ENCODE measurements around the gene SNTB2. TPM values are rescaled to one million over a fixed set of nuclear protein-coding genes. Genes with fewer than 3 reads are reported as not detected.
A peak's percentile ranks its signal among the peaks of the same experiment; 100 is the strongest.

The SNTB2 gene
- total and polyA plus RNA-seq, 10 of the 15 experiments (the other 5 are each of a cell fraction or from before 2014, with no cell fraction given): 1.2 to 15.7 (median 5.0) TPM

DNA sequence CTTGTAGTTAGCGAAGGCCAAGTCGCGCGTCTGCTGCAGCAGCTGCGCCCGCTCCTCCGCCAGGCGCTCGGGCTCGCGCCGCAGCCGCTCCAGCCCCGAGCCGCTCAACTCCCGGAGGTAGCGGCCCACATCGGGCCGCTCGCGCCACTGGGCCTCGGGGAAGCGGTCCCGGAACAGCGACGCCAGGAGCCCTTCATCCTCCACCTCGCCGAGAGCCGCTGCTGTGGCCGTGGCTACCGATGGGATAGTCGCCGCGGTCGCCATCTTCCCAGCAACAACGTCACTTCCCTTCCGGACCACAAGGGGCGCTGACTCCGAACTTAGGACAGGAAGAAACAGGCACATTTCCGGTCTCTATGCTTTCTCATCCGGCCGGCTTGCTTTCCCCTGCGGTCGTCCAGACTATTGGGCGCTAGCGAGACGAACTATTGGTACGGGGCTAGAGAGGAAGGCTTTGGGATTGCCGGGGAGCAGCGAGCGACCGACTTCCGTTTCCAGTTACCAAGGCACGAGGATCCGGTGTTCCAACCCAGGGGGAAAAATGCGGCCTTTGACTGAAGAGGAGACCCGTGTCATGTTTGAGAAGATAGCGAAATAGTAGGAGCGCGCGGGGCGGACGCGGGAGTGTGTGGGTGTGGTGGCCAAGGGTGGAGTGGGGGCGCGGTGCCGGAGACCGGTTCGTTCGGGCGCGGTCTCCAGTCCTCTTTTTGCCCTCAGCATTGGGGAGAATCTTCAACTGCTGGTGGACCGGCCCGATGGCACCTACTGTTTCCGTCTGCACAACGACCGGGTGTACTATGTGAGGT, 152.5 kb downstream of the SNTB2 start, which contains the start of the genes COG8 and NIP7 (continued):
- peak; percentile 98 for TF ChIP-seq YY1 (IDR thresholded peaks at IDR 0.05; ENCODE audit: low read depth, low read length)
- TF ChIP-seq MTA2 (IDR thresholded peaks at IDR 0.05; ENCODE audit: low read depth): peak; percentile 32; the same call in 1 of the 2 replicates
- no peak for TF ChIP-seq SMAD1 (IDR thresholded peaks at IDR 0.05; ENCODE audit: low read depth, partially characterized antibody)
- TF ChIP-seq, protein P1, sequence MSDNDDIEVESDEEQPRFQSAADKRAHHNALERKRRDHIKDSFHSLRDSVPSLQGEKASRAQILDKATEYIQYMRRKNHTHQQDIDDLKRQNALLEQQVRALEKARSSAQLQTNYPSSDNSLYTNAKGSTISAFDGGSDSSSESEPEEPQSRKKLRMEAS (IDR thresholded peaks at IDR 0.05; ENCODE audit: low read depth, low read length): peak; percentile 83; the same call in 1 of the 2 replicates
- TF ChIP-seq MYC (IDR thresholded peaks at IDR 0.05; ENCODE audit: insufficient read depth, insufficient read length, insufficient replicate concordance, low read length, severe bottlenecking): peak; percentile 49
- peak; percentile 92 for TF ChIP-seq CREB1 (IDR thresholded peaks at IDR 0.05; ENCODE audit: low read depth)
- TF ChIP-seq ZNF24 (IDR thresholded peaks at IDR 0.05): 0 out of 2 replicates have a peak, but pooled peaks have one; percentile 43
- no peak for TF ChIP-seq TBL1XR1 (IDR thresholded peaks at IDR 0.05; ENCODE audit: low read depth, low read length)
- TF ChIP-seq SMAD5 (IDR thresholded peaks at IDR 0.05; ENCODE audit: low read depth): peak; percentile 87
- no peak for TF ChIP-seq BMI1 (IDR thresholded peaks at IDR 0.05; ENCODE audit: borderline replicate concordance)
- TF ChIP-seq NBN (IDR thresholded peaks at IDR 0.05): peak; percentile 90
- TF ChIP-seq IRF3 (IDR thresholded peaks at IDR 0.05): no peak; the same call in 1 of the 2 replicates
- TF ChIP-seq NR2C2 (IDR thresholded peaks at IDR 0.05; ENCODE audit: borderline replicate concordance, control insufficient read depth, insufficient read length, low read depth): no peak
- TF ChIP-seq, protein P2, sequence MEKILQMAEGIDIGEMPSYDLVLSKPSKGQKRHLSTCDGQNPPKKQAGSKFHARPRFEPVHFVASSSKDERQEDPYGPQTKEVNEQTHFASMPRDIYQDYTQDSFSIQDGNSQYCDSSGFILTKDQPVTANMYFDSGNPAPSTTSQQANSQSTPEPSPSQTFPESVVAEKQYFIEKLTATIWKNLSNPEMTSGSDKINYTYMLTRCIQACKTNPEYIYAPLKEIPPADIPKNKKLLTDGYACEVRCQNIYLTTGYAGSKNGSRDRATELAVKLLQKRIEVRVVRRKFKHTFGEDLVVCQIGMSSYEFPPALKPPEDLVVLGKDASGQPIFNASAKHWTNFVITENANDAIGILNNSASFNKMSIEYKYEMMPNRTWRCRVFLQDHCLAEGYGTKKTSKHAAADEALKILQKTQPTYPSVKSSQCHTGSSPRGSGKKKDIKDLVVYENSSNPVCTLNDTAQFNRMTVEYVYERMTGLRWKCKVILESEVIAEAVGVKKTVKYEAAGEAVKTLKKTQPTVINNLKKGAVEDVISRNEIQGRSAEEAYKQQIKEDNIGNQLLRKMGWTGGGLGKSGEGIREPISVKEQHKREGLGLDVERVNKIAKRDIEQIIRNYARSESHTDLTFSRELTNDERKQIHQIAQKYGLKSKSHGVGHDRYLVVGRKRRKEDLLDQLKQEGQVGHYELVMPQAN (conservative IDR thresholded peaks at IDR 0.05): peak; percentile 84
- TF ChIP-seq STAT1 (conservative IDR thresholded peaks at IDR 0.05): no peak; the same call in 1 of the 2 replicates
- TF ChIP-seq CHD1 (IDR thresholded peaks at IDR 0.05; ENCODE audit: low read depth, low read length): no peak
- TF ChIP-seq BRCA1 (IDR thresholded peaks at IDR 0.05; ENCODE audit: low read depth, low read length): no peak
- 0 out of 2 replicates have a peak, but pooled peaks have one; percentile 22 for TF ChIP-seq IRF4 (IDR thresholded peaks at IDR 0.05; ENCODE audit: low read depth, low read length)
- TF ChIP-seq GABPA (IDR thresholded peaks at IDR 0.05; ENCODE audit: low read depth): peak; percentile 97
- TF ChIP-seq ELK1 (IDR thresholded peaks at IDR 0.05; ENCODE audit: low read depth, low read length): peak; percentile 84
- TF ChIP-seq JUNB (IDR thresholded peaks at IDR 0.05): no peak
- no peak for TF ChIP-seq KDM1A (IDR thresholded peaks at IDR 0.05; ENCODE audit: borderline replicate concordance)
- peak; percentile 23; the same call in 1 of the 2 replicates for TF ChIP-seq TCF7 (IDR thresholded peaks at IDR 0.05; ENCODE audit: borderline replicate concordance)
- TF ChIP-seq BHLHE40 (IDR thresholded peaks at IDR 0.05; ENCODE audit: borderline replicate concordance in 1 of 2, low read depth in 2 of 2, low read length in 1 of 2): peak; percentile 36 to 63; a peak in 2 of 4 replicates
- TF ChIP-seq NR2F1 (conservative IDR thresholded peaks at IDR 0.05): peak; percentile 56
- 0 out of 2 replicates have a peak, but pooled peaks have one; percentile 31 for TF ChIP-seq MEF2A (IDR thresholded peaks at IDR 0.05; ENCODE audit: insufficient read depth, low read depth, low read length)
- peak; percentile 11 for TF ChIP-seq MEF2B (IDR thresholded peaks at IDR 0.05; ENCODE audit: partially characterized antibody, poor library complexity, severe bottlenecking)
- no peak for TF ChIP-seq FOXM1 (IDR thresholded peaks at IDR 0.05; ENCODE audit: low read depth, low read length)
